Right kidney (tissue), 1 donor: ENCODE results near the gene PDF.
A peak's percentile ranks its signal among the peaks of the same experiment; 100 is the strongest.
"Not testable (repeated sequence)": the region's sequence is repeated elsewhere in the genome, so short reads cannot be mapped to it uniquely, and the experiment has no call there.

Experiments
- DNase-seq: peaks from one replicate; pipeline ENCODE4 v3.0.0-alpha.2; 2016

PDF gene

DNA sequence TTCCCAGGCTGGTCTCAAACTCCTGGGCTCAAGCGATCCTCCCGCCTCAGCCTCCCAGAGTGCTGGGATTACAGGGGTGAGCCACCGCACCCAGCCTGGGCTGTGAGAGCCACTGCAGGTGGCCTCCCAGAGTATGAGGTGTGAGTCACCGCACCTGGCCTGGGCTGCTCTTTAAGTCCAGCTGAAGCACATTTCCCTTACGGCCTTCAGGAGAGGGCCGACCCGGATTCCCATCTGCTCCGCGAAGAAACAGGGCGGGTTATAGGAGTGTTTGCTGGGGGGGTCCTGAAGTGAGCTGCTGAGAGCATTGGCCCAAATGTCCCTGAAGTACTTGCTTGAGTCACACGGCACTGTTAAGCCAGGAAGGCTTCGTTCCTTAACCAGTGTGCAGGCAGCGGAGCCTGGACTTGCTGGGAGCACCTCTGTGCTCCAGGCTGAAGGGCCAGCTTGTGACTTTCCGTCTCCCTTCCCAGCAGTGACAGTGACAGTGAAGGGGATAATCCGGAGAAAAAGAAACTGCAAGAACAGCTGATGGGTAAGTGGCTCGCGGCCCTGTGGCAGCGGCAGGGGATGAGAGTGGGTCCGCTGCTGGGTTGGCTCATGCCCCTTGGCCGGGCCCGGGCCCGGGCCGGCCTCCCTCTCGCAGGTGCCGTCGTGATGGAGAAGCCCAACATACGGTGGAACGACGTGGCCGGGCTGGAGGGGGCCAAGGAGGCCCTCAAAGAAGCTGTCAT lies 12.0 kb downstream of the PDF start:
- no peak for DNase-seq

GRCh38 chr16:69316595-69317034 lies 13.8 kb downstream of the PDF start:
- DNase-seq = no peak

- no peak for DNase-seq
Measured at GRCh38 chr16:69315486-69316311, 14.7 kb downstream of the PDF start.

GRCh38 chr16:69314534-69314933 lies 15.9 kb downstream of the PDF start:
- no peak for DNase-seq

DNA sequence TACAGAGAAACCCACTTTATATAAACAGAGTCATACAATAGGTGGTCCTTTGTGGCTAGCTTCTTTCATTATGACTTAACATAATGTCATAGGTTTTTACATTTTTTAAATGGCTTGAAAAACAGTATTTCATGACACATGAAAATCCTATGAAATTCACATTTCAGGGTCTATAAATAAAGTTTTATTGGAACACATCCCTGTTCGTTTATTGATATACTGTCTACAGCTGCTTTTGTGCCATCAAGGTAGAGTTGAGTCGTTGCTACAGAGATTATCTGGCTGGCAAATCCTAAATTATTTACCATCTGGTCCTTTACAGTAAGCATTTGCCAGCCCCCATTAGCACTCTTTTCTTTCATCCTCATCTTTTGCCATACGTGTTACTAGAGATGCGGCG lies 16.9 kb downstream of the PDF start:
- DNase-seq = no peak

DNA sequence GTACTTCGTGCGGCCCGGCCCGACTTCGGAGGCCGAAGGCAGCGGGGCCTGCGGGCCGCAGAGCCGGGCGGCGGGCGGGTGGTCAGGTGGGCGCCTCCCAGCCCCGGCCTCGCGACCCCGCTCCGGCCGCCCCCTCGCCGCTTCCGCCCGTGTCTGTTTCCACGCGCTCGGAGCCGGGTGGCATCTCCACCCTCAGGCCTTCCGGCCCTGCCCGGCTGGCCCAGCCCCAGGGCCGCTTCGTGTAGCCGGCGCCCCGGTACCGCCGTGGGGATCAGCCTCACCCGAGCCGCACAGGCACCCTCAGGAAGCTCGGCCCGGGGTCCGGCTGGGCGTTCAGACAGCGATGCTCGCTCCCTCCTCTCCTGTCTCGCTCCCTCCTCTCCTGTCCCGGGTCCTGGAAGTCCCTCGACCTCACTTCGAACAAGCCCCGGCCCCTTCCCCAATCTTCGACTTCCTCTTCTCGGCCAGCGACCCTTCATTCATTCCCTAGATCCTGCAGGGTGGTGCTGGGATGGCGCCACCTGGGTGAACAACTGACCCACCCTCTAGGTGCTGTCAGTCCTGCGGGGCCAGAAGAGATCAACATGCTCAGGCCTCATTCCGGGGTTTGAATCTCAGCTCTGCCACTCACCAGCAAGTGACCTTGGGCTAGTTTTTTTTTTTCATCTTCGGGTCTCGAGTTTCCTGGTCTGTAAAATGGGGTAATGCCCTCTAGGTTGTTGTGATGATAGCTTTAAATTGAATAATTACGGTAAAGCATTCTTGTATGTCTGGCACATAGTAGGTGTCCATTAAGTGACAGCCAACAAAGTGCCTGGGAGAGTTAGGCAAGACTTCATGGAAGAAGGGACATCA lies 18.6 kb downstream of the PDF start:
- no peak for DNase-seq

GRCh38 chr16:69310653-69311532 lies 19.5 kb downstream of the PDF start, which contains the start of gene VPS4A:
VPS4A (plus strand) TSS chr16:69311350; CDS start chr16:69311512, 162 bp downstream.
- DNase-seq = peak; percentile 96

DNA sequence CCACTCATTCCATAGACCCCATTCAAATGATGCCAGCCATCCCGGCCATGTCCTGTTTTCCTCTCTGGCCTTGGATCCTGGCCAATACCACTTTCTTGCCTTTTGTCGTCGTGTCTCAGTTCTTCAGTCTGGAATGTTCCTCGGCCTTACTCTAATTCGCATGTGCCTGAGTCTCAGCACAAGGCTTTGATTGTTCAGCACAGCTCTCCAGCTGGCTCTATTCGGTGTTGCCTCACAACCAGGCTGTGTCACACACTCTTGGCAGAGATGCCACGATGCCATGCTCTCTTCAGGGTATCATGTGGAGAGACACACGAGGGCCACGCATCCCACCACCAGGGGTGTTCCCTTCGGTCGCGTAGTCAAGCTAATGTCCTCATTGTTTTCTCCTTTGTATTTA lies 21.1 kb downstream of the PDF start:
- no peak for DNase-seq

DNA sequence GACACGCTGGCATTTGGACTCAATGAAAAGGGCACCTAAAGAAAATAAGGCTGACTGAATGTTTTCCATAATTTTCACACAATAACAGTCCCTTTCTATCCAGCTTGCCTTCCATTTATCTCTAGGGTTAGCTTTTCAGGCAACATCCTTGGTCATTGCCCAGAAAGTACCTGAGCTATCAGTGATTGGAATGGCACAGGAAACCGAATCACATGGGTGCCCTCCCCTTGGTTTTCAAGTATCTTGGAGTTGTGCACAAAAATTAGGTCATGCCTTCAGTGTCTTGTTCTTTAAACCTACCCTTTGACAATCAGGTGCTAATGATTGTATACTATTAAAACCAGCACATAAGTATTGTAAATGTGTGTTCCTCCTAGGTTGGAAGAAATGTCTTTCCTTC lies 22.5 kb downstream of the PDF start:
- no peak for DNase-seq

GRCh38 chr16:69307091-69307490 lies 23.3 kb downstream of the PDF start:
- DNase-seq = no peak

DNA sequence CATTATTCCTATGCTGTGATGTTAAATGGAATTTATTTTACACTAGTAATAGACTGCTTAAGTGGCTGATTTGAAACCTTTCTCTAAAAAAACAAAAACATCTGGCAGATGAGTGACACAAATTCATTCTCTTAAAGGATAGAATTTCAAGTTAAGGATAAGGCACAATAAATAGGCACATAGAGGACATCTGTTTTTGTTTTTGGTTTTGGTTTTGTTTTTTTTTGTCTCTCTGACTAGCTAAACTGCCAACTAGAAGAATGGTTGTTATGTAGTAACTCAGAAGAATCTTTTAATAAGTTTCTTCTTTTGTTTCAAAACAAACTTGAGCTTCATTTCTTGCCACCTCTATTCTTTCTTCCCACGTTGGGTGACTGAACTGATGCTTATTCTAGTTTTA lies 24.4 kb downstream of the PDF start:
- DNase-seq = no peak

- DNase-seq = no peak
Measured at GRCh38 chr16:69302301-69302700, 28.1 kb downstream of the PDF start.

- DNase-seq = no peak
Measured at GRCh38 chr16:69301861-69302260, 28.5 kb downstream of the PDF start.

GRCh38 chr16:69301187-69301586 lies 29.2 kb downstream of the PDF start:
- DNase-seq = no peak

DNA sequence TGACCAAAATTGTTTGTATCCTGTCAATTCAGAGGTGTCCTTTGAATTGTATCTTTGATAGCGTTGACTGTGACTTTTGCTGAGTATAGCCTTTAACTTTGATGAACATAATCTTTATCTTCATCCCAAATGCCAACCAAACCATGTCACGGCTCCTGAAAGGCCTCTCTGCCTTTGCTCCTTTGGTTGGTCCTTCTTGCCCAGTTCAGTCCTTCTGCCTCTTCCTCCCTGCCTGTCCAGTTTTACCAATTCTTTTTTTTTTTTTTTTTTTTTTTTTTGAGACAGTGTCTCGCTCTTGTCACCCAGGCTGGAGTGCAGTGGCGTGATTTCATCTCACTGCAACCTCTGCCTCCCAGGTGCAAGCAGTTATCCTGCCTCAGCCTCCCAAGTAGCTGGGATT lies 32.1 kb downstream of the PDF start:
- no peak for DNase-seq

GRCh38 chr16:69296771-69297170 lies 33.6 kb downstream of the PDF start:
- DNase-seq = not testable (repeated sequence)

GRCh38 chr16:69294051-69294450 lies 36.3 kb downstream of the PDF start:
- DNase-seq = no peak

GRCh38 chr16:69293401-69293800 lies 37.0 kb downstream of the PDF start:
- no peak for DNase-seq

GRCh38 chr16:69291657-69292056 lies 38.7 kb downstream of the PDF start:
- not testable (repeated sequence) for DNase-seq

DNA sequence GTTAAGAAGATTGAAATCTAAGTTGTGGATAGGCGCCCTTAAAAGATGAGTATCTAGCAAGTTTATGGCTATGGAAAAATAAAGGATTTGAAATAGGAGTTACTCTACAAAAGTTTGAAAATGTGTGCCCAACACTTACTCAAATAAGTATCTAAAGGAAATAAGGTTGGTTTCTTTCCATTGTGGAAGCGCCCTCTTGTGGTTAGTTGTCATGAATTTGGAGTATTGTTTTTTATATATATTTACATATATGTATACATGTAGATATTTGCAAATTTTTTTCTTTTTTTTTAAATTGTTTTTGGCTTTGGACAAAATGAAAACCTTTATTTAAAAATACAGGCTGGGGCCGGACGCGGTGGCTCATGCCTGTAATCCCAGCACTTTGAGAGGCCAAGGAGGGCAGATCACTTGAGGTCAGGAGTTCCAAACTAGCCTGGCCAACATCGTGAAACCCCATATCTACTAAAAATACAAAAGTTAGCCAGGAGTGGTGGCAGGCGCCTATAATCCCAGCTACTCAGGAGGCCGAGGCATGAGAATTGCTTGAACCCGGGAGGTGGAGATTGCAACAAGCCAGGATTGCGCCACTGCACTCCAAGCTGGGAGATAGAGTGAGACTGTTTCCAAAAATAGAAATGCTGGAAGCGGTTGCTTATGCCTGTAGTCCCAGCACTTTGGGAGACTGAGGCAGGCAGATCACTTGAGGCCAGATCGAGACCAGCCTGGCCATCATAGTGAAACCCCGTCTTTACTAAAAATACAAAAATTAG lies 43.3 kb downstream of the PDF start:
- peak; percentile 32 for DNase-seq

DNA sequence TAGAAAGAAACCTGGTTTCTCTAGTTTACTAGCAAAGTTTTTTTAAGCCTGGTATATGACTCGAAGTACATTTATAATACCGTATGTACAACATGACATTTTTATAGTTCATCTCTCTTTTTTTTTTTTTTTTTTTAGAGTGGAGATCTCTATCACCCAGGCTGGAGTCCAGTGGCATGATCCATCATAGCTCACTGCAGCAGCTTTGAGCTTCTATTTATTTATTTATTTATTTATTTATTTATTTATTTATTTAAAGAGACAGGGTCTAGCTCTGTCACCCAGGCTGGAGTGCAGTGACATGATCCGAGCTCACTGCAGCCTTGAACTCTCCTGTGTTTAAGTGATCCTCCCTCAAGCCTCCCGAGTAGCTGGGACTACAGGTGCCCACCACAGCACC lies 45.1 kb downstream of the PDF start:
- DNase-seq = no peak
